Hematopoietic multipotent progenitor cell treated with erythropoietin and hydrocortisone succinate and interleukin-3 and kit ligand, for 6 days (in vitro differentiated cells): ENCODE results near the gene GDPD1.
"Not testable (repeated sequence)": the region's sequence is repeated elsewhere in the genome, so short reads cannot be mapped to it uniquely, and the experiment has no call there.

Experiments
- DNase-seq: peaks from one replicate; pipeline ENCODE4 v3.0.0-alpha.2; 2015

Gene GDPD1

DNA sequence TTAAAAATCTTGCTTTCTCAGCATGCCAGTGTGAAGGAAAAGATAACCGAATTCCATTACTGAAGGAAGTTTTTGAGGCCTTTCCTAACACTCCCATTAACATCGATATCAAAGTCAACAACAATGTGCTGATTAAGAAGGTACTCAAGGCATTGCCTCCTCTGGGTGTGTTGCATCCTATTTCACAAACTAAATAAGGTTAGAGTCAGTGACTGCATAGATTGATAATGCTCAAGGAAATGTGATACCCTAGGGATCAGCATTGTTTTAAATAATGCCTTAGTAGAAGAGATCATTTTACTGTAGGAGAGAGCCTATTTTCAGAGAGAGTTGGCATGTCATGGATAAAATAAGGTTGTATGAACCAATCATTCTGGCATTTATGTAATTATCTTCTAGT is 36.8 kb downstream of the GDPD1 start:
- no peak for DNase-seq

DNA sequence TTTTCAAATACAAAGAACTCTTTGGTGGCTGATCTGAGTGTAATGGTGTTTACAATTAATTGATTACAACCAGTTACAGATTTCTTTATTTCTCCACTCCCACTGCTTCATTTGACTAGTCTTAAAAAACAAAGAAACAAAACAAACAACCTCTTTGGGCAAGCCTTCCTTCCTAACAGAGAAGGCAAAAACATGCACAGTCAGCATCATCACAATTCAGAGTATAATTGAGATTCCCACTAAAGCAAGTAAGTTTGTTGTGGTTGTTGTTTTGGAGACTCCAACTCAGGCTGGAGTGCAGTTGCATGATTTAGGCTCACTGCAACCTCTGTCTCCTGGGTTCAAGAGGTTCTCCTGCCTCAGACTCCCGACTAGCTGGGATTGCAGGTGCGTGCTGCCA is 40.4 kb downstream of the GDPD1 start:
- DNase-seq, result no peak

DNA sequence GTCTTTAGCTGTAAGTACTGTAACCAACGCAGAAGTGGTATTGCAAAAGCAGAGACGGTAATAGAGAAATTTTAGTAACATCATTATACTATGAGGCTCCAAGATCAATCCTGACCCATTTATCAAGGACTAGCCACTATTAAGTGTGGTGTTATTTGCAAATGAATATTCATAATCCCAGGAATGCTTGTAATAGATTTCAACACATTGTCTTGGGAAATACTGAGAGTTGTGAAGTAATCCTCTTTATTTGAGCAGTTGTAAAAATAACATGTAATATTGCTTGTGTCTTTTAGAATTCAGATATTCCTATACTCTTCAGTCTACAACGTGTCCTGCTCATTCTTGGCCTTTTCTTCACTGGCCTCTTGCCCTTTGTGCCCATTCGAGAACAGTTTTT is 46.4 kb downstream of the GDPD1 start:
- no peak for DNase-seq

DNA sequence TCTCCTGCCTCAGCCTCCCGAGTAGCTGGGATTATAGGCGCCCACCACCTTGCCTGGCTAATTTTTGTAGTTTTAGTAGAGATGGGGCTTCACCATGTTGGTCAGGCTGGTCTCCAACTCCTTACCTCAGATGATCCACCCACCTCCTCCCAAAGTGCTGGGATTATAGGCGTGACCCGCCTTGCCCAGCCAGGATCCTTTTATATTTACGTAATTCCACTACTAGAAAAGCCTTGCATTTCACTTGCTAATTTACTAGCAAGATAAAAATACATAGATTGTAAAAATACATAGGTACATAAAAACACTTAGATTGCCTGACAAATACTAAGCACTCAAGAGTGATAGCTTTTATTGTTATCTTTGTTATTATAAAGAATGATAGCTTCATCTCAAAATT is 47.5 kb downstream of the GDPD1 start:
- DNase-seq, result no peak

DNA sequence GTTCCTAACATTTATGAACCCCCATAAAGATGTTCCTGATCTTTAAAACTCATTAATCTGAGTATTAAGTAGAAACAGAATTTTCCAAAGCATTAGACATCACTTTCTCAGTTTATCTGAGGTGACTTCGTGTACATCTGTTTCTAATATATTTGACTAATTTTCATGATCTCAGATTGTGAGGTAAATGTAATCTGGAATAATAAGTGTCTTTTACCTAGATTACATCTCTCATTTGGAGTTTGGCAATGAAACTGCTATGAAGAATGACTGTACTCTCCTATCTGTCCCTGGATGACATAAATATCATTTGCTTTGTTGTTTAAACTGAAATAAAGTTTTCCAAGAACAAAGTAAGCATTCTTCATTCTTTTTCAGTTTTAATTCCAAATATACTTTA is 55.3 kb downstream of the GDPD1 start:
- no peak for DNase-seq

DNA sequence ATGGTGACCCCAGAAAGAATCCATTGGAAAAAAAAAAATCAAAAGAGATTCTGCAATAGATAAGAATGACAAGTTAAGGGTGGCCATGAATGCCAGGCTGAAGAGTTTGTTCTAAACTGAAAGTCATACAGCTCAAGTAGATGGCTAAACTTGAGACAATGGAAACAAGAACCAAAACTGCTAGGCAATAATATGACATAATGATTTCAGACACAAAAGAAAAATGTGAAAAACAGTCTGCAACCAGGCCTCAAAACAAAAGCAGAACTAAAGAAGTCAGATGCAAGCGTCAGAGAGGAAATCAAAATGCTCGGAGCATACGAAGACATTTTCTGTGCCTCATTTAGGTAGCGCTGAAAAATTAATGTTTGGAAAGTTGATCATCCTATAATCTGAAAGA is 56.7 kb downstream of the GDPD1 start:
- no peak for DNase-seq

DNA sequence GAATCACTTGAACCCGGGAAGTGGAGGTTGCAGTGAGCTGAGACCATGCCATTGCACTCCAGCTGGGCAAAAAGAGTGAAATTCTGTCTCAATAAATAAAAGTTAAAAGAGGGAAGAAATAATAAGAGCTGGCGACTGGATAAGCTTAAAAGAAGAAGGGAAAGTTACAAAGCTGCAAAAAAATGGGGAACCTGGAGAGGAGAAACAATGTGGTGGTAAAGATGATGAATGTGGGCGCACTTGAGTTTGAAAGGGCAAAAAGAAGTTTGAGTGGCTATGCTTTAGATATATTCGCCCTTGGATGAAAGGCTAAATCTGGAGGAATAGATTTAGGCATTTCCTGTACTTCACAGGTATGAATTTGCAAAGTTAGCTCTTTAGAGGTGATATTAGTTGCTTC is 58.1 kb downstream of the GDPD1 start:
- DNase-seq, result no peak

DNA sequence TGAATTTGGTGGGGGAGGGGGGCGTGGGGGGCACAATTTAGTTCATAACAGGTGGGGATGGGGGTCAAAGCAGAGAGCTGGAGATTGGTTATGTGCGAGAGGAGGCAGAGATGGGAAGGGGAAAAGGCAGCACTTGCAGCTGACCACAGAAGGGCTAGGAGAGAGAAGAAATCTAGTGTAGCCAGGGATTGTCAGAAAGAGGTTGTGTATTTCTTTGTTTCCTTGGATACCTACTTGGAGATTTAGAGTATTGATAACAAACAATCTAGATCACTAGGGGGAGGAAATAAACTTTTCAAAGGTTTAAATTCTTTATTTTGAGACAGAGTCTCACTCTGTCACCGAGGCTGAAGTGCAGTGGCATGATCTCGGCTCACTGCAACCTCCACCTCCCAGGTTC is 64.0 kb downstream of the GDPD1 start:
- no peak for DNase-seq

DNA sequence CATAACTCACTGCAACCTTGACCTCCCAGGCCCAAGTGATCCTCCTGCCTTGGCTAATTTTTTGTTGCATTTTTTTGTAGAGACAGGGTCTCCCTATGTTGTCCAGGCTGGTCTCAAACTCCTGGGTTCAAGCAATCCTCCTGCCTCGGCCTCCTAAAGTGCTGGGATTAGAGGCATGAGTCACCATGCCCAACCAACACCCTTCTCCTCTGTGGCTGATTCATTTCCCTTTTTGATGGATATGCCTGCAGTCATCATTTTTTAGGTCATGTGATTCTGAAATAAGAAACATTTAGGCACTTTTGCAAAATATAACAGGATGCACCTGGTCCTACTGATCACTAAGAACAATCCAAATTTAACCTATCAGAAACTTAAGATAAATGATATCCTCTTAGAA is 67.1 kb downstream of the GDPD1 start:
- no peak for DNase-seq

DNA sequence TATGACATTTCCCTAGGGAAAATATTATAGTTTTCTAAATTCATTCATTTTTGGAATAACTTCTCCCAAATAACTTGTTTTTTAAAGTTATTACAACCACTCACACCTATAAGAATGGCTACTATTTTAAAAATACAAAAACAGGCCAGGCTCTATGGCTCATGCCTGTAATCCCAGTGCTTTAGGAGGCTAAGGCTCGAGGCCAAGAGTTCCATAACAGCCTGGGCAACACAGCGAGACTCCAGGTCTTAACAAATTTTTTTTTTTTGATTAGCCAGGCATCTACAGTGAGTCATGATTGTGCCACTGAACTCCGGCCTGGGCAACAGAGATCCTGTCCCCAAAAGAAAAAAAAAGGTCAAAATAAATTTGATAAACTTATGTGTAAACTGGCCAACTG is 67.6 kb downstream of the GDPD1 start:
- DNase-seq, result no peak

DNA sequence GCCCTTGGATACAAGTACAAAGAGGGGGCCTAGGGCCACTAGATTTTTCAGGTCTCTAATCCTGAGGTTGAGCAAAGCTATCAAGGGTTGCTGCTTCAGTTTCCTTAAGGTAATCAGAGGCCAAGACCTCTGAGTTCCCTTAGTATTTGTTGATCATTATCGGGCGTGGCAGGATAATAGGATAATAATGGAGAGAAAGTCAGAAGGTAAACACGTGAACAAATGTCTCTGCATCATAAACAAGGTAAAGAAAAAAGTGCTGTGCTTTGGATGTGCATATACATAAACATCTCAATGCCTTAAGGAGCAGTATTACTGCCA is 69.6 kb downstream of the GDPD1 start:
- DNase-seq, result peak; percentile 75

DNA sequence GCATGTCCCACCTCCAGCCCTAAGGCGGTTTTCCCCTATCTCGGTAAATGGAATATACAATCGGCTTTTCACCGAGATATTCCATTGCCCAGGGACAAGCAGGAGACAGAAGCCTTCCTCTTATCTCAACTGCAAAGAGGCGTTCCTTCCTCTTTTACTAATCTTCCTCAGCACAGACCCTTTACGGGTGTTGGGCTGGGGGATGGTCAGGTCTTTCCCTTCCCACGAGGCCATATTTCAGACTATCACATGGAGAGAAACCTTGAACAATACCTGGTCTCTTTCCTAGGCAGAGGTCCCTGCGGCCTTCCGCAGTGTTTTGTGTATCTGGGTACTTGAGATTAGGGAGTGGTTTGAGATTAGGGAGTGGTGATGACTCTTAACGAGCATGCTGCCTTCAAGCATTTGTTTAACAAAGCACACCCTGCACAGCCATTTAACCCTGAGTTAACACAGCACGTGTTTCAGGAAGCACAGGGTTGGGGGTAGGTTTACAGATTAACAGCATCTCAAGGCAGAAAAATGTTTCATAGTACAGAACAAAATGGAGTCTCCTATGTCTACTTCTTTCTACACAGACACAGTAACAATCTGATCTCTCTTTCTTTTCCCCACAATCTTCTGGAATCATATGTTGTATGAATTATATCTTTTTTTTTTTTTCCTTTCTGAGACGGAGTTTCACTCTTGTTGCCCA is 70.1 kb downstream of the GDPD1 start:
- peak; percentile 94 for DNase-seq

DNA sequence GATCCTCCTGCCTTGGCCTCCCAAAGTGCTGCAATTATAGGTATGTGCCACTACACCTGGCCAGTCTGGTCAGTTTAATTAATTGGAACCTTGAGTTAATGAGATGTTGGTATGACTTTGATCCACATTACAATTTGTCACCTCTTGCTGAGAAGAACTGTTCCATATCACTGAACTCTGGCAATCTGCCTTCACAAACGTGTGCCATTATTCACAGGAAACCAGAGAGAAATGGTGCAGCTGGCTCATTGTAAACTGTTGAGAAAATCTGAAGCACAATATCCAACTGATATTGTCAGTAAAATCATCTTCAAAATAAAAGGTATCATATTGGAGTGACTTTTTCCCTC is 71.8 kb downstream of the GDPD1 start:
- no peak for DNase-seq

DNA sequence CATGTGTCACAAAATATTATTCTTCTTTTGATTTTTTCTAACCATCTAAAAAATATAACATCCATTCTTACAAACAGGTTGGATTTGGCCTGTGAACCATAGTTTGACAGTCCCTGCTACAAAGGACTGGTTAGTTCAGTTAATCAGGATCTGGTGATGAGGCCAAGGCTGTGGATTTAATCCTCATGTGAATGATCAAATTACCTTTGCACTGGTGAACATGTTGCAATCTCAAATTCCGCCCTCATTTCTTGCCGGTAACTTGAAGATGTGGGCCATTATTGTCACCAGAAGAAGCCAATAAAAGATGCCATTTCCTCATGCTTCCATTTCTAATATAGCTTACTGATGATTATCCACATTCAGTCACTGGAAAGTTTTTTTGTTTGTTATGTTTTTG is 75.9 kb downstream of the GDPD1 start:
- no peak for DNase-seq

DNA sequence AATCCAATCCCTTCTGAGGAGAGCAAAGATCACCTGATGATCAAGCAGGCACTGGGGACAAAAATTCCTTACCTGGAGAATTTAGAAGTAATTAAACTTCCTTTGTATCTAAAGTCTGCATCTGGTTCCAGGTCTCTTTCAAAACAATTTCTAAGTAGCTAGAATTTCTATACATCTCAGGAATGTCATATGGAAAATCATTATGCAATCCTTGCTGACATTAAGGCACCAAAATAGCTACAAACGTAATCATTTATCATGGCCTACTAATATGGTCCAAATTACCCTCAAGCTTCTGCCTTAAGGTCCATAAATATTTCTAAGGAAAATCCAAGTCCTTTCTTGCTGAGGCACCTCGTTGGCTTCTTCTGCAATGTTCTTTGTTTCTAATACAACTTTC is 78.2 kb downstream of the GDPD1 start:
- DNase-seq, result no peak

DNA sequence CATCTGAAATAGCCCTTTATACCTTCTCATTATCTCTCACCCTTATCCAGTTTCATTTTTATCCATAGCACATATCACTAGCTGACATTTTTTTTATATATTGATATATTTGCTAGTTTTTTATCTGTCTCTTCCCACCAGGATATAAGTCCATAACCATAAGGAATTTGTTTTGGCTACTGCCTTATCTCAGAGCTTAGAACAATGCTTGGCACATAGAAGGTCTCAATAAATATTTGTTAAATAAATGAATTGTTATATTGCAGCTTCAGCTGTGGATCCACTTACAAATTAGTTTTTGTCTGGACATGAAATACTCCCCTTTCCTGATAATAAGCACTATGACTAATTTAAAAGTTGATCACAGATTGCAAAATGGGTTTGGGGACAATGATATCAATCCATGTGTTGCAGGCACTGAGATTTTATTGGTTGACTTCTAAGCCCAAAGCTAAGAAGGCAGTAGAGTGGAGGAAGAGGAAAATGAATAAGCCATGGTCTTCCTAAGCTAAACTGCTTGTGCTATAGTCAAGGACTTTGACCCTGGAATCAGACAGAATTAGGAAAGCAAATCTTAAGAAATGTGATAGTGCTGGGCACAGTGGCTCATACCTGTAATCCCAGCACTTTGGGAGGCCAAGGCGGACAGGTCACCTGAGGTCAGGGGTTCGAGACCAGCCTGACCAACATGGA is 79.2 kb downstream of the GDPD1 start:
- DNase-seq, result no peak

DNA sequence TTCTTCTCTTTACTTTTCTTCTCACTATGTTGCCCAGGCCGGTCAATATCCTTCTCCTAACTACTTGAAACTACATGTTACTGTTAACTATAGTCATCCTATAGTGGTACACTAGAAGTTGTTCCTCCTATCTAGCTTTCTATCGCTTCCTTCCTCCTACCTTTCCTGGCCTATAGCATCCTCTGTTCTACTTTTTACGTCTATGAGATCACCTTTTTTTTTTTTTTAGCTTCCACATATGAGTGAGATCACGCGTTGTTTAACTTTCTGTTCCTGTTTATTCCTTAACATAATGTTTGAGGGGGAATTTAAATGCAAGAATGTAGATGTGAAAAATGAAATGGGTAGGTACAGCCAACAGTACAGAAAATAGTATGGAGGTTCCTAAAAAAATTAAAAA is 80.6 kb downstream of the GDPD1 start:
- DNase-seq, result no peak

DNA sequence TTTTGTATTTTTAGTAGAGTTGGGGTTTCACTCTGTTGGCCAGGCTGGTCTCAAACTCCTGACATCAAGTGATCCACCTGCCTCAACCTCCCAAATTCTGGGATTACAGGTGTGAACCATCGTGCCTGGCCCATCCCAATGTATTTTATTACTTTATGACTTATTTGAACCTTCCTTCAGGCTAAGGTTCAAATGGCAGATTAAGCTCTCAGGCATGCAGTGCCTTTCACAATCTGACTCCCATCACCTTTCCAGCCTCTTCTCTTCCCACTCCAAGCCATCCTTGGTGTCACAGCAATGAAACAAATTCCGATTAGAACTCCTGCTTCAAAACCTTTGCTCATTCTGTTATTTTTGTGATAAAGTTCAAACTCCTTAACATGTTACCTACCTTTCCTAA is 84.5 kb downstream of the GDPD1 start:
- no peak for DNase-seq

DNA sequence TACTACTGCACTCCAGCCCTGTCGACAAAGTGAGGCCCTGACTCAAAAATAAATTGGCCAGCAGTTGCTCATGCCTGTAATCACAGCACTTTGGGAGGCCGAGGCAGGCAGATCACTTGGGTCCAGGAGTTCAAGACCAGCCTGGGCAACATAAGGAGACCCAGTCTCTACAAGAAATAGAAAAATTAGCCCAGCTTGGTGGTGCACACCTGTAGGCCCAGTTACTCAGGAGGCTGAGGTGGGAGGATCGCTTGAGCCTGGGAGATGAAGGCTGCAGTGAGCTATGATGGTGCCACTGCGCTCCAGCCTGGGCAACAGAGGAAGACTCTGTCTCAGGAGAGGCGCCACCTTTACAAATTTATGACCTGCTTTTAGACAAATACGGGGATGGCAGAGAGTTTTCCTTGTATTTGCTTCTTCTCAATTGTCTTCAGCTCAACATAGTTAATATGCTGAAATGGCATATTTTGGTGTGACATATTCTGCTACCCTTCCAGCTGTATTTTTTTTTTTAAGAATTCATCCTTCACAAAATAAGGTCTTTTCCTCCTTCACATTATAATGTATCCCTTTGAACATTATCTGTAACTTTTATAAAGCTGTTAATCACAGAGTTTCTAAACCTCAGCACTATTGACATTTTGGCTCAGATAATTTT is 90.1 kb downstream of the GDPD1 start:
- no peak for DNase-seq

DNA sequence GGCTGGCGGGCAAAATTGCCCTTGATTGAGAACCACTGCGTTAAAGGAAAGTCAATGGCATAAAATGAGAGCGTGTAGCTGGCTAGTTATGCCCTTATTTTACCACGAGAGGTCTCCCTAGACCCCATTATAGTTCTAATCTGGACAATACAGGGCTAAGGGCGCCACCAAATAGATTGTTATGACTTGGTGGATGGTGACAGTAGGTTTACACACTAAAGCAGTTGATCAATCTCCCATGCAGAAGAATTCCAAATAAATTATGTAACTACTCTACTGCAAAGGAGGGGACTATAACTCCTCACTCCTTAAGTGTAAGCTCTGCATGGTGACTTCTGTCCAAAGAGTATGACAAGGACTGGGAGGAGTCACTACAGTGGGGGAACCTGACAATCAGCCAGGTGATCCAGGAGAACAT is 90.7 kb downstream of the GDPD1 start:
- DNase-seq, result peak; percentile 94

DNA sequence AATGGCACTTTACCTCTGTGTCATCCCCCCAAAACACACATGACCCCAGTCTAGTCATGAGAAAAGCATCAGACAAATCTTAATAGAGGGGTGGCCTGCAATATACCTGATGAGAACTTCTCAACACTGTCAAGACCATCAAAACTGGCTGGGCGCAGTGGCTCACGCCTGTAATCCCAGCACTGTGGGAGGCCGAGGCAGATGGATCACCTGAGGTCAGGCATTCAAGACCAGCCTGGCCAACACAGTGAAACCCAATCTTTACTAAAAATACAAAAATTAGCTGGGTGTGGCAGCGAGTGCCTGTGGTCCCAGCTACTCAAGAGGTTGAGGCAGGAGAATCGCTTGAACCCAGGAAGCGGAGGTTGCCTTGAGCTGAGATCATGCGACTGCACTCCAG is 91.2 kb downstream of the GDPD1 start:
- not testable (repeated sequence) for DNase-seq

DNA sequence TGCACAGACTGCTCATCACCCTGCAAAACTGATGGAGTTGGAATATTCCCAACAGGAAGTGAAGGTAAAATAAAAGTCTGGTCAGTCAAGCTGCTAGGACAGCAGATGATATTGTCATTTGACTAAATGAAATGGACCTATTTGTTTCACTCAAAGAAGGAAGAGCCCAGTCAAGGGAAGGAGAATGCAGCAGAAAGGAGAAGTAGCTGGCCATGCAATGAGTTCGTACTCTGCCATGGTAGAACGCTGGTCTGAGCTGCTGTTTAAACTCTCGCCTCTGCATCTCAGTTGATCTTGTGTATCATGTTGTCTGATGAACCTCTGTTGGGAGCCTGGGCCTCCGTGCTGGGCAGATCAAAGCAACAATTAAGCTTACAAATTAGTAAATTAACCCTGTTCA is 95.6 kb downstream of the GDPD1 start:
- DNase-seq, result no peak
